Suprapubic skin (tissue), 4 donors: ENCODE data around the gene METRNL. TPM values are rescaled to one million over a fixed set of nuclear protein-coding genes. Genes with fewer than 3 reads are reported as not detected.

Experiments
- DNase-seq, 2 donors: peaks; one replicate each; pipeline ENCODE4 v3.0.0-alpha.2; 2019; ENCODE audit warnings: low spot score in 2 of 2
- H3K27ac ChIP-seq: fragments of 200-600 bp; sonication (generic); one replicate; pipeline ENCODE4 v1.5.1; 2019
- H3K27me3 ChIP-seq: fragments of 200-600 bp; sonication (generic); one replicate; pipeline ENCODE4 v1.5.1; 2019
- H3K36me3 ChIP-seq: fragments of 200-600 bp; sonication (generic); one replicate; pipeline ENCODE4 v1.5.1; 2019
- H3K4me1 ChIP-seq: fragments of 200-600 bp; sonication (generic); one replicate; pipeline ENCODE4 v1.5.1; 2019
- H3K4me3 ChIP-seq: fragments of 200-600 bp; sonication (generic); one replicate; pipeline ENCODE4 v1.5.1; 2019; ENCODE audit warnings: mild to moderate bottlenecking
- H3K9me3 ChIP-seq: fragments of 200-600 bp; sonication (generic); one replicate; pipeline ENCODE4 v1.5.1; 2019
- CTCF ChIP-seq, 2 donors: fragments of 200-600 bp in 1 of 2; fragments of 450-650 bp in 1 of 2; sonication (generic) in 1 of 2; IDR thresholded peaks; one replicate each; pipeline ENCODE4 v1.5.1; 2016 to 2019; ENCODE audit warnings: antibody characterized with exemption in 2 of 2, mild to moderate bottlenecking in 1 of 2, moderate library complexity in 1 of 2
- EP300 ChIP-seq: sonication (generic); formaldehyde crosslinking; IDR thresholded peaks from one replicate; pipeline ENCODE4 v1.6.1; 2017; ENCODE audit warnings: antibody characterized with exemption
- POLR2A ChIP-seq, 2 donors: fragments of 450-650 bp; IDR thresholded peaks; one replicate each; pipeline ENCODE4 v1.6.1; 2017; ENCODE audit warnings: antibody characterized with exemption in 2 of 2, mild to moderate bottlenecking in 2 of 2, moderate library complexity in 2 of 2
- POLR2AphosphoS5 ChIP-seq, 3 donors: sonication (generic); formaldehyde crosslinking; IDR thresholded peaks; one replicate each; pipeline ENCODE4 v1.6.1; 2017; ENCODE audit warnings: antibody characterized with exemption in 3 of 3
- WGBS: methylation state at CpG from one replicate; pipeline ENCODE4 v1.1.5; 2018; 5-methylcytosine and 5-hydroxymethylcytosine counted together
- total RNA-seq, 4 donors: library from RNA; depleted of rRNA; stranded (reverse); fragments of >200 nt; gene quantifications; one replicate each; pipeline ENCODE4 v1.1.0, GENCODE V29; 2016

The METRNL gene
- total RNA-seq, 4 donors from 2014 or later = 59.1 to 222 (median 155) TPM

DNA sequence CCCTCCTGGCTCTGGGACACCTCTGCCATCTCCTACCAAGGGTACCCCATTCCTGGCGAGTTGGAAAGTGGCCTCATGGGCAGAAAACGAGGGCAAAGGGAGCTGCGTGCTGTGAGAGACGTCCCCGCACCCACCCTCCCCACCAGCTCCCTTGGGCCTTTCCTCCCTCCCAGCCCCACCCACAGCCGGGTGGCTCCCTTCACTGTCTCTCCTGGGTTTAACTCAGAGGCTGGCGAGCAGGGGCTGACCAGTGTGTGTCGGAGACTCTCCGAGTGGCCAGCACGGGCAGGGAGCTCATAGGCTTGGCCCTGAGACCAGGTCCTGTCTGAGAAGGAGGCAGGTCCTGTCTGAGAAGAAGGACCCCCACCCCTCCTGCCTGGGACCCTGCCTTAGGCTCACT, 26.1 kb downstream of the METRNL start:
- H3K27me3 ChIP-seq = no peaks in the 10 kb centered on the region
- peak overlapping the region; percentile 70 for H3K27ac ChIP-seq
- 47% methylated on average over 9 of the region's 10 CpGs for WGBS

DNA sequence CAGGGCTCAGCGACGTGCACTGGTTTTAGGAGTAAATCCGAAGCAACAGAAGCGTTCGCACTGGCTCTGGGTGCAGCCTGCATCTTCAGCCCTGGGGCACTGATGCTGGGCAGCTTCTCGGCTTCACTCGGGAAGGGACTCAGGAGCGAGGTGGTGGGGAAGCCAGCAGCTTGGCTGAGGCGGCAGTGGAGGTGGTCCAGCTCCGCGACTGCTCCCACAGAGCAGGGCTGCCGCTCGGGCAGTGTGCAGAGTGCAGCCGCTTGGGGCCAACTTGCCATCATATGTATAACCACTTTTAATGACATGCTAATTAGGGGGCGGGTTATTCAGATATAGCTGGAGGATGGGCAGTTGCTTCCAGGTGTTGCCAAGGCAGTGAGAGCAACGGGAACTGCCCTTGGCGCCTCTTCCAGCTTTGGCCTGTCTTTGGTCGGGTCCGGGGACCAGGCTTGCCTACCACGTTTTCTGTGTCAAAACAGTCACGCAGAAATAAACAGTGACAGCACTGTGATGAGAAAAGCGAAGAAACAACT, 26.7 kb downstream of the METRNL start:
- Histone ChIP-seq H3K36me3 (no peaks in the 10 kb centered on the region), H3K9me3 (no peaks in the 10 kb centered on the region), H3K27ac (peak overlapping the region; percentile 70), H3K27me3 (no peaks in the 10 kb centered on the region), H3K4me1 (peaks cover 65% of the 10 kb centered on the region), H3K4me3 (no peak overlapping the region)
- DNase-seq = no peak
- 56% methylated on average over 16 of the region's 22 CpGs for WGBS
- TF ChIP-seq POLR2A (IDR thresholded peaks at IDR 0.05) = no peak
- no peak for TF ChIP-seq POLR2AphosphoS5 (IDR thresholded peaks at IDR 0.05)
- no peak for TF ChIP-seq CTCF (IDR thresholded peaks at IDR 0.05)
- TF ChIP-seq EP300 = no peak

More for the DNA sequence above, 26.1 kb downstream of the METRNL start:
- no peak for DNase-seq
- TF ChIP-seq EP300 (no peak), POLR2A (IDR thresholded peaks at IDR 0.05) (no peak), POLR2AphosphoS5 (IDR thresholded peaks at IDR 0.05) (no peak), CTCF (IDR thresholded peaks at IDR 0.05) (no peak)
- no peaks in the 10 kb centered on the region for H3K36me3 ChIP-seq
- H3K4me3 ChIP-seq = no peak overlapping the region
- peaks cover 64% of the 10 kb centered on the region for H3K4me1 ChIP-seq
- no peaks in the 10 kb centered on the region for H3K9me3 ChIP-seq

DNA sequence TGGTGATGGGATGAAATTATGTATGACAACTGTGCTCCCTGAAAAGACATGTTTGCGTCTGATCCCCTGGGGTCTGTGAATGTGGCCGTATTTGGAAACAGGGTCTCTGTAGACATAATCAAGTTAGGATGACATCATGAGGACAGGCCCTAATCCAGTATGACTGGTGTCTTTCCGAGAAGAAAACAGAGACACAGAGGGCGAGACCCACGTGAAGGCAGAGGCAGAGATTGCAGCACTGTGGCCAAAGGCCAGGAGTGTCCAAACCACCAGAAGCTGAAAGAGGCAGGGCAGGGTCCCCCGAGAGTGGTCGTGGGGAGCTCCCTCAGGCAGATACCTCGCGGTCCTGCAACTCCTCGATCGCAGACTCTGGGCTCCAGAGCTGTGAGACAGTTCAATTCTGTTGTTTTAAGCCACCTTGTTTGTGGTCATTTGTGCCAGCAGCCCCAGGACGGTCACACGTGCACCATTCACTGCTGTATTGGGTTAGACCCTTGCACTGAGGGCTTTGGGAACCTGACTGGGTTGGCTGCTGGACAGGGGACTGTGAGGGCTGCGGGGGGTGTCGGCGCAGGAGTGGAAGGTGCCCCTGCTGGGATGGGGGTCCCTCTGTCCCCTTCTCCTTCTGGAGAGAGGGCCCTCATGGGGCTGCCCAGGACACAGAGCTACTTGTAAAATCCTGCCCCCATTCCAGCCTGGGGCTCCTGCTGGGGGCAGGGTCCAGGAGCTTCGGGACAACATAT, 27.7 kb downstream of the METRNL start:
- DNase-seq = no peak
- H3K36me3 ChIP-seq = no peaks in the 10 kb centered on the region
- H3K4me1 ChIP-seq = peaks cover 62% of the 10 kb centered on the region
- 65% methylated on average over 15 of the region's 17 CpGs for WGBS
- H3K27me3 ChIP-seq = peaks cover 8% of the 10 kb centered on the region
- H3K4me3 ChIP-seq = no peak overlapping the region
- no peak for TF ChIP-seq EP300
- peak in 1 of 3 donors; percentile 67 for TF ChIP-seq POLR2AphosphoS5 (IDR thresholded peaks at IDR 0.05)
- no peak for TF ChIP-seq CTCF (IDR thresholded peaks at IDR 0.05)
- no peak for TF ChIP-seq POLR2A (IDR thresholded peaks at IDR 0.05)
- no peaks in the 10 kb centered on the region for H3K9me3 ChIP-seq
- peak overlapping the region; percentile 70 for H3K27ac ChIP-seq

GRCh38 chr17:83107656-83108048, 28.2 kb downstream of the METRNL start:
- Histone ChIP-seq H3K27me3 (peaks cover 8% of the 10 kb centered on the region), H3K9me3 (no peaks in the 10 kb centered on the region), H3K36me3 (no peaks in the 10 kb centered on the region), H3K27ac (peak overlapping the region; percentile 21), H3K4me1 (peaks cover 59% of the 10 kb centered on the region), H3K4me3 (no peak overlapping the region)
- 67% methylated on average over 7 of the region's 14 CpGs for WGBS
- no peak for DNase-seq
- TF ChIP-seq CTCF (IDR thresholded peaks at IDR 0.05) = no peak
- TF ChIP-seq EP300 = no peak
- TF ChIP-seq POLR2AphosphoS5 (IDR thresholded peaks at IDR 0.05) = no peak
- no peak for TF ChIP-seq POLR2A (IDR thresholded peaks at IDR 0.05)

DNA sequence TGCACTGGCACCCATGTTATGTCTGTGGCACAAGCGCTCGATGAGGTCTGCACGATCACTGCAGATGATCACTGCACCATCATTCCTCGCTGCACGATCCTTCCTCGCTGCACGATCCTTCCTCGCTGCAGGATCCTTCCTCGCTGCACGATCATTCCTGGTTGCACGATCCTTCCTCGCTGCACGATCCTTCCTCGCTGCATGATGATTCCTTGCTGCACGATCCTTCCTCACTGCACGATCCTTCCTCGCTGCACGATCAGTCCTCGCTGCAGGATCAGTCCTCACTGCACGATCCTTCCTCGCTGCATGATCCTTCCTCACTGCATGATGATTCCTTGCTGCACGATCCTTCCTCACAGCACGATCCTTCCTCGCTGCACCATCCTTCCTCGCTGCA, 29.3 kb downstream of the METRNL start:
- peaks cover 56% of the 10 kb centered on the region for H3K4me1 ChIP-seq
- peaks cover 8% of the 10 kb centered on the region for H3K27me3 ChIP-seq
- TF ChIP-seq POLR2AphosphoS5 (IDR thresholded peaks at IDR 0.05) (no peak), POLR2A (IDR thresholded peaks at IDR 0.05) (no peak), EP300 (no peak), CTCF (IDR thresholded peaks at IDR 0.05) (no peak)
- WGBS = 93% methylated on average over 25 of the region's 25 CpGs
- H3K27ac ChIP-seq = no peak overlapping the region
- DNase-seq = no peak
- H3K4me3 ChIP-seq = no peak overlapping the region
- no peaks in the 10 kb centered on the region for H3K9me3 ChIP-seq
- H3K36me3 ChIP-seq = no peaks in the 10 kb centered on the region
